ENCODE data around the gene ELANE.

The ELANE gene

DNA sequence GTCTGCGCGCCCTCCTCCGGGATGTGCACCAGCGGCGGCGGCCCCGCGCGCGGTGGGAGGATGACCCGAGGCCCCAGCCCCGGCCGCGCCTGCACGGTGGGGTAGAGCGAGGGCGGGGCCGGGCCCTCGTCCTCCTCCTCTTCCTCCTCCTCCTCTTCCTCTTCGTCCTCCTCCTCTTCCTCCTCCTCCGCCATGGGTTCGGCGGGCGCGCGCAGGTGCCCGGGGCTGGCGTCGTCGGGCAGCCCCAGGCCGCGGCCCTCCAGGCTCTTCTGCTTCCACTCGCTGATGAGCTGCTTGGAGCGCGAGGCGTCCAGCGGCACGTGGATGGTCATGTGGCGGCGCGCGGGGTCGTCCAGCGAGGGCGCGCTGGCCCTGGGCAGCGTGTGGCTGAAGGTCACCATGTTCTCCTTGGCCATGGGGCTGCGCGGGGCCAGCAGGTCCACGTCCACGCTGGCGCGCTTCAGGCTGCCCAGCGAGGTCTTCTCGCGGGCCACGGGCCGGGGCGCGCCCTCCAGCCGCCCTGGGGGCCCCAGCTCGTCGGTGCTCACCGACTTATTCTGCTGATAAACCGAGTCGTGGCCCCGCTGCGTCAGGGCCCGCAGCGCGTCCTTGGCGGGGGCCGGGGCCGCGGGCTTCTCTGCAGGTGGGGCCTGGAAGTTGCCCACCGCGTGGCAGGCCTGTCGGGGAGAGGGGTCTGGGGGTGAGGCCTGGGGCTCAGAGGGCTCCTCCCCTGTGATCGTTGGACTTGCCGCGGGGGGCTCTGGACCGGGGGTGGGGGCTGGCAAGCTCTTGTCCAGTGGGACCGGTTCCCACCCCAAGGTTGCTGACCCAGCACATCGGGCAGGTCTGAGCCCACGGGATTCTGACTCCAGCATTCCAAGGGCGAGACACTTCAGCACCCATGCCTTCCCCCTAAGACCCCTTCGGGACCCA, 38.6 kb upstream of the ELANE start:
- H2AFZ ChIP-seq (ENCODE audit: low read length) = no peak overlapping the region
- H3F3A ChIP-seq (ENCODE audit: insufficient read depth, low read length) = peaks cover 3% of the 10 kb centered on the region; the same call in 1 of the 2 replicates
- H3K27ac ChIP-seq (ENCODE audit: low read depth, low read length, poor library complexity, severe bottlenecking) = no peak overlapping the region
- H4K20me1 ChIP-seq (ENCODE audit: insufficient read depth, low read length) = no peaks in the 10 kb centered on the region
- H3K9me3 ChIP-seq (ENCODE audit: low read length) = no peaks in the 10 kb centered on the region
- no peak overlapping the region for H3K9ac ChIP-seq (ENCODE audit: low read length)
- no peak overlapping the region for H3K4me3 ChIP-seq (ENCODE audit: low read depth, low read length, poor library complexity, severe bottlenecking)
- H3K27me3 ChIP-seq (ENCODE audit: insufficient read depth, low read length) = no peaks in the 10 kb centered on the region
- peaks cover 49% of the 10 kb centered on the region for H3K36me3 ChIP-seq (ENCODE audit: insufficient read depth, low read length)
- no peaks in the 10 kb centered on the region for H3K79me2 ChIP-seq (ENCODE audit: insufficient read depth, low read length)
- H3K9me2 ChIP-seq (ENCODE audit: low read depth, low read length) = no peaks in the 10 kb centered on the region
- H3K4me2 ChIP-seq (ENCODE audit: low read length) = no peak overlapping the region
- H3K4me1 ChIP-seq (ENCODE audit: insufficient read depth, low read length, severe bottlenecking) = no peaks in the 10 kb centered on the region
- TF ChIP-seq, protein P1, sequence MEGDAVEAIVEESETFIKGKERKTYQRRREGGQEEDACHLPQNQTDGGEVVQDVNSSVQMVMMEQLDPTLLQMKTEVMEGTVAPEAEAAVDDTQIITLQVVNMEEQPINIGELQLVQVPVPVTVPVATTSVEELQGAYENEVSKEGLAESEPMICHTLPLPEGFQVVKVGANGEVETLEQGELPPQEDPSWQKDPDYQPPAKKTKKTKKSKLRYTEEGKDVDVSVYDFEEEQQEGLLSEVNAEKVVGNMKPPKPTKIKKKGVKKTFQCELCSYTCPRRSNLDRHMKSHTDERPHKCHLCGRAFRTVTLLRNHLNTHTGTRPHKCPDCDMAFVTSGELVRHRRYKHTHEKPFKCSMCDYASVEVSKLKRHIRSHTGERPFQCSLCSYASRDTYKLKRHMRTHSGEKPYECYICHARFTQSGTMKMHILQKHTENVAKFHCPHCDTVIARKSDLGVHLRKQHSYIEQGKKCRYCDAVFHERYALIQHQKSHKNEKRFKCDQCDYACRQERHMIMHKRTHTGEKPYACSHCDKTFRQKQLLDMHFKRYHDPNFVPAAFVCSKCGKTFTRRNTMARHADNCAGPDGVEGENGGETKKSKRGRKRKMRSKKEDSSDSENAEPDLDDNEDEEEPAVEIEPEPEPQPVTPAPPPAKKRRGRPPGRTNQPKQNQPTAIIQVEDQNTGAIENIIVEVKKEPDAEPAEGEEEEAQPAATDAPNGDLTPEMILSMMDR (IDR thresholded peaks at IDR 0.05; ENCODE audit: low read length) = no peak
- no peak for TF ChIP-seq EZH2 (IDR thresholded peaks at IDR 0.05; ENCODE audit: borderline replicate concordance, low read length)

DNA sequence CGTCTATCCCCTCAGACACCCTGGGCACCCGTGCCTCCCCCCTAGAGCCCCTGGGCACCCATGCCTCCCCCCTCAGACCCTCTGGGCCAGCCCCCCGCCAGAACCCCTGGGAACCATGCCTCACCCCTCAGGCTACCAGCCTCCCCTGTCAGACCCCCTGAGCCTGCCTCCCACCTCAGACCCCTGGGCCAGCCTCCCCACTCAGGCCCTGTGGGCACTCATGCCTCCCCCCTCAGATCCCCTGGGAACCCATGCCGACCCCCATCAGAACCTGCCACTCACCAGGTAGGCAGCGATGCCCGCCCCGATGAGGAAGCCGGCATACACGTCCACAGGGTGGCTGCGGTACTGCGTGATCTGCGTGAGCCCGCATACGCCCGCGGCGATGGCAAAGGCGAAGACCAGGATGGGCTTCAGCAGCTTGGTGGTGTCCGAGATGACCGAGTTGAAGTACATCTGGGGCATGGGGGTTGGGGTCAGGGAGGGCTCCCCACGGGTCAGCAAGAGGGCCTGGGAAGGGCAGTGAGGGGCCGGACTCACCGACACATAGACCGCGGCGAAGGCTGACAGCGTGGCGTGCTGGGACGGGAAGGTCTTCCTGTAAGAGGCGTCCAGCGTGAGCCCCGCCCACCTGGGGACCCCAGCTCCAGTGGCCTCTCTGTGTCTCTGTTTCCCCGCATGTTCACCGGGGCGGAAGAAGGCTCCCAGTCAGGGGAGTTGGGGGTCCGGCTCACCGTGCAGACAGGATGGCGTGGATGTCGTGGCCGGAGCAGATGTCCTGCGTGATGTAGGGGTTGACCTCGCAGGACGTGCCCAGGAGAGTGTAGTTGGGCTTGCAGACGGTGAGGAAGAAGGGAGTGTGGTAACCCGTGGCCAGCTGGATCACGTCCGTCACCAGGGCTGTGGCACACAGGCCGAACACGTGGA, 37.7 kb upstream of the ELANE start:
- Histone ChIP-seq H3K4me3 (ENCODE audit: low read depth, low read length, poor library complexity, severe bottlenecking) (no peak overlapping the region), H3K9me3 (ENCODE audit: low read length) (no peaks in the 10 kb centered on the region), H2AFZ (ENCODE audit: low read length) (no peak overlapping the region), H4K20me1 (ENCODE audit: insufficient read depth, low read length) (no peaks in the 10 kb centered on the region), H3K9ac (ENCODE audit: low read length) (no peak overlapping the region), H3F3A (ENCODE audit: insufficient read depth, low read length) (peaks cover 3% of the 10 kb centered on the region; the same call in 1 of the 2 replicates), H3K36me3 (ENCODE audit: insufficient read depth, low read length) (peaks cover 41% of the 10 kb centered on the region), H3K27me3 (ENCODE audit: insufficient read depth, low read length) (no peaks in the 10 kb centered on the region), H3K4me1 (ENCODE audit: insufficient read depth, low read length, severe bottlenecking) (no peaks in the 10 kb centered on the region), H3K79me2 (ENCODE audit: insufficient read depth, low read length) (no peaks in the 10 kb centered on the region), H3K4me2 (ENCODE audit: low read length) (no peak overlapping the region), H3K9me2 (ENCODE audit: low read depth, low read length) (no peaks in the 10 kb centered on the region), H3K27ac (ENCODE audit: low read depth, low read length, poor library complexity, severe bottlenecking) (no peak overlapping the region)
- no peak for TF ChIP-seq EZH2 (IDR thresholded peaks at IDR 0.05; ENCODE audit: borderline replicate concordance, low read length)
- TF ChIP-seq, protein P1 (IDR thresholded peaks at IDR 0.05; ENCODE audit: low read length) = no peak

DNA sequence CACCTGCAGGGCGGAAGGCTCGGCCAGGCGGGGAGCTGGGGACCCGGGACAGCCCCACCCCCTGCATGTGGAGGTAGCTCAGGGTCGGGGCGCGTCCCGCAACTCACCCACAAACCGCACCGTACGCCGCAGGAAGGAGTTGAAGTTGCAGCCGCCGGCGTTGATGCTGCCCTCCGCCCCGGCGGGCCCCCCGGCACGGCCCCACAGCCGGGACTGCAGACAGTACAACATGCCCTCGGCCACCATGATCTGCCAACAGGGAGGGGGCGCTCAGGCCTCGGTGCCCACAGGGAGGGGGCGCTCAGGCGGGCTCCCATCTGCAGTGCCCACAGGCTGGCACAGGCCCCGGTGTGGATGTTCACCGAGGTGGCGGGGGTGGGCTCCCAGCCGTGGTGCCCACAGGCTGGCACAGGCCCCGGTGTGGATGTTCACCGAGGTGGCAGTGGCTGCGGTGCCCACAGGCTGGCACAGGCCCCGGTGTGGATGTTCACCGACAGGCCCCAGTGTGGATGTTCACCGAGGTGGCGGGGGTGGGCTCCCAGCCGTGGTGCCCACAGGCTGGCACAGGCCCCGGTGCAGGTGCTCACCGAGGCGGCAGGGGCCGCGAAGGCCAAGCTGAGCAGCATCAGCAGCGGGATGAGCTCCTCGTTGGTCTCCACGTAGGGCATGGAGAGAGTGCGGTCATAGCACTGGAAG, 36.9 kb upstream of the ELANE start:
- no peaks in the 10 kb centered on the region for H3K9me3 ChIP-seq (ENCODE audit: low read length)
- H2AFZ ChIP-seq (ENCODE audit: low read length) = no peak overlapping the region
- H3K79me2 ChIP-seq (ENCODE audit: insufficient read depth, low read length) = no peaks in the 10 kb centered on the region
- H3K4me1 ChIP-seq (ENCODE audit: insufficient read depth, low read length, severe bottlenecking) = no peaks in the 10 kb centered on the region
- H3K9ac ChIP-seq (ENCODE audit: low read length) = no peak overlapping the region
- no peak overlapping the region for H3K4me3 ChIP-seq (ENCODE audit: low read depth, low read length, poor library complexity, severe bottlenecking)
- no peaks in the 10 kb centered on the region for H3K9me2 ChIP-seq (ENCODE audit: low read depth, low read length)
- H3K27ac ChIP-seq (ENCODE audit: low read depth, low read length, poor library complexity, severe bottlenecking) = no peak overlapping the region
- peaks cover 3% of the 10 kb centered on the region; the same call in 1 of the 2 replicates for H3F3A ChIP-seq (ENCODE audit: insufficient read depth, low read length)
- no peaks in the 10 kb centered on the region for H3K27me3 ChIP-seq (ENCODE audit: insufficient read depth, low read length)
- H3K4me2 ChIP-seq (ENCODE audit: low read length) = no peak overlapping the region
- TF ChIP-seq, protein P1 (IDR thresholded peaks at IDR 0.05; ENCODE audit: low read length) = no peak
- TF ChIP-seq EZH2 (IDR thresholded peaks at IDR 0.05; ENCODE audit: borderline replicate concordance, low read length) = no peak
- H4K20me1 ChIP-seq (ENCODE audit: insufficient read depth, low read length) = no peaks in the 10 kb centered on the region
- peaks cover 33% of the 10 kb centered on the region for H3K36me3 ChIP-seq (ENCODE audit: insufficient read depth, low read length)
